Common myeloid progenitor, CD34-positive (primary cell): Measurements from ENCODE around the gene EXT2.

Experiments
- CTCF ChIA-PET: fragments of 350-600 bp; sonication (Branson Sonifier 250); formaldehyde crosslinking; loops from one replicate; lab custom pipeline; 2021; ENCODE audit warnings: antibody characterized with exemption; lab: Charles Lee
- POLR2A ChIA-PET: fragments of 350-600 bp; sonication (Branson Sonifier 250); formaldehyde crosslinking; loops from one replicate; lab custom pipeline; 2021; ENCODE audit warnings: antibody characterized with exemption; lab: Charles Lee
- DNase-seq, 3 donors: peaks; one replicate each; pipeline versions ENCODE4 v3.0.0 to v3.0.0-alpha.2; 2013
- H3K27ac ChIP-seq, 2 experiments: 1 replicate in 1 of 2; 2 replicates in 1 of 2; pipeline ENCODE4 v1.7.0; 2013; ENCODE audit warnings: inconsistent platforms in 2 of 2, low read length in 2 of 2, mild to moderate bottlenecking in 2 of 2, low read depth in 1 of 2, moderate library complexity in 1 of 2; ENCODE audit not compliant: severe bottlenecking in 2 of 2, insufficient read depth in 1 of 2, poor library complexity in 1 of 2
- H3K27me3 ChIP-seq, 5 experiments: replicated peaks in 2 of 5; 1 replicate in 3 of 5; 2 replicates in 2 of 5; pipeline versions ENCODE4 v1.6.1 to v1.7.0; 2013; ENCODE audit warnings: low read length in 4 of 5, mild to moderate bottlenecking in 2 of 5, moderate library complexity in 2 of 5, inconsistent platforms in 1 of 5; ENCODE audit not compliant: insufficient read depth in 5 of 5, control insufficient read depth in 4 of 5
- H3K36me3 ChIP-seq, 4 experiments: 1 replicate in 2 of 4; 2 replicates in 2 of 4; pipeline versions ENCODE4 v1.6.1 to v1.7.0; 2013; ENCODE audit warnings: low read length in 3 of 4, control low read depth in 1 of 4, mild to moderate bottlenecking in 1 of 4; ENCODE audit not compliant: control insufficient read depth in 4 of 4, insufficient read depth in 4 of 4
- H3K4me1 ChIP-seq, 4 experiments: 1 replicate in 3 of 4; 2 replicates in 1 of 4; pipeline versions ENCODE4 v1.6.1 to v1.7.1; 2013; ENCODE audit warnings: low read length in 3 of 4, mild to moderate bottlenecking in 3 of 4, control low read depth in 1 of 4, inconsistent platforms in 1 of 4, moderate library complexity in 1 of 4; ENCODE audit not compliant: control insufficient read depth in 4 of 4, insufficient read depth in 4 of 4; ENCODE audit errors: control extremely low read depth in 1 of 4
- H3K4me3 ChIP-seq, 7 experiments: 1 replicate in 4 of 7; 2 replicates in 3 of 7; pipeline versions ENCODE4 v1.5.1 to v1.7.0; 2013; ENCODE audit warnings: mild to moderate bottlenecking in 7 of 7, low read length in 6 of 7, moderate library complexity in 6 of 7, inconsistent platforms in 2 of 7, low read depth in 2 of 7, control low read depth in 1 of 7; ENCODE audit not compliant: insufficient read depth in 4 of 7, control insufficient read depth in 1 of 7; ENCODE audit errors: extremely low read depth in 1 of 7
- H3K9me3 ChIP-seq, 5 experiments: 1 replicate in 4 of 5; 2 replicates in 1 of 5; pipeline versions ENCODE4 v1.6.1 to v1.7.1; 2013; ENCODE audit warnings: low read length in 4 of 5, mild to moderate bottlenecking in 2 of 5, inconsistent platforms in 1 of 5, low read depth in 1 of 5, moderate library complexity in 1 of 5; ENCODE audit not compliant: control insufficient read depth in 4 of 5, insufficient read depth in 2 of 5; ENCODE audit errors: control extremely low read depth in 1 of 5
- WGBS: methylation state at CpG from one replicate; pipeline ENCODE4 v1.1.5; 2013; ENCODE audit not compliant: insufficient coverage; 5-methylcytosine and 5-hydroxymethylcytosine counted together

The EXT2 gene

GRCh38 chr11:44281151-44281550, 185.7 kb downstream of the EXT2 start:
- ChIA-PET POLR2A (interaction anchor here (0.6 kb wide), 1 partner anchor 361 kb away, joined by 3 read pairs; no protein-coding TSS in a partner anchor), CTCF (interaction anchor here (0.9 to 1.0 kb wide), 3 partner anchors 243 to 259 kb away, joined by 3 to 4 read pairs (median 3); no protein-coding TSS in a partner anchor)
- no peaks in the 10 kb centered on the region for H3K36me3 ChIP-seq
- H3K4me1 ChIP-seq = no peaks in the 10 kb centered on the region
- peaks cover 0 to 6% (median 0%) of the 10 kb centered on the region in 5 experiments for H3K27me3 ChIP-seq
- DNase-seq = no peak
- no peak overlapping the region for H3K4me3 ChIP-seq
- WGBS = 93% methylated on average over 4 of the region's 9 CpGs
- H3K9me3 ChIP-seq = no peaks in the 10 kb centered on the region
- H3K27ac ChIP-seq = no peak overlapping the region

- Histone ChIP-seq H3K27me3 (peaks cover 0 to 6% (median 0%) of the 10 kb centered on the region in 5 experiments), H3K27ac (no peak overlapping the region), H3K4me3 (no peak overlapping the region), H3K4me1 (no peaks in the 10 kb centered on the region), H3K36me3 (no peaks in the 10 kb centered on the region), H3K9me3 (no peaks in the 10 kb centered on the region)
- POLR2A ChIA-PET = no interaction called here
- CTCF ChIA-PET = no interaction called here
- DNase-seq = no peak
- WGBS = 97% methylated on average over 3 of the region's 5 CpGs
These were observed 187.1 kb downstream of the EXT2 start for GRCh38 chr11:44282620-44283019.

GRCh38 chr11:44285756-44286155, 190.3 kb downstream of the EXT2 start:
- ChIA-PET POLR2A (no interaction called here), CTCF (interaction anchor here (0.9 to 4.4 kb wide), 8 partner anchors 8 to 254 kb away, joined by 3 to 24 read pairs (median 4); no protein-coding TSS in a partner anchor)
- H3K9me3 ChIP-seq = no peaks in the 10 kb centered on the region
- DNase-seq = no peak
- no peaks in the 10 kb centered on the region for H3K36me3 ChIP-seq
- H3K27me3 ChIP-seq = peaks cover 0 to 16% (median 6%) of the 10 kb centered on the region in 5 experiments
- 100% methylated on average over 2 of the region's 2 CpGs for whole genome bisulfite sequencing
- no peak overlapping the region for H3K27ac ChIP-seq
- H3K4me1 ChIP-seq = no peaks in the 10 kb centered on the region
- no peak overlapping the region for H3K4me3 ChIP-seq

DNA sequence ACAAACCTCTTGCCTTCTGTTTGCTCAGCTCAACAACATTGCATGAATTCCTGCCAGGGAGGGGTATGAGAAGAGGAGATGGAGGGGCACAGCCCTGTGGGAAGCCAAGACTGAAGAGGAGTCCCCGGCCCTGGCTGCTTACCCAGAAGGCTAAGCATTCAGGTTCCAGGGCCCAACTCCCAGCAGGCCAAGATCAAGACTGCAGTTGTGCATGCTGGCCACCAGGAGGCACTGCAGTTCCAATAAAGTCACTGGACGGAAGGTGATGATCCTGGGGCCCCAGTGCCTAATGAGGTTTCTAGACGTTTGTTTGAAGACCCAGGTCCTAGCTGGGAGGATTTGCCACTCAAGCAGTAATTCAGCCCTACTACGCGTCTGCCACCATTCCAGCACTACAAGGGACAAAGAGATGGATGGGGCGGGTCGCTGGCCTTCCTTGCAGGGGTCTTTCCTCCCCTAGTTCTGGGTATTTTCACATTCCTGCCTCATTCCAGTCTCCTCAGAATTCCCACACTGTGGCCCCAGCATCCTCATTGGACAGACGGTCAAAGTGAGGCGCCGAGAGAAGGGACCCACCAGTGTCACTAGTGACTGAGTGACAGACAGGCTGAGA, 190.9 kb downstream of the EXT2 start:
- 80% methylated on average over 6 of the region's 10 CpGs for WGBS
- Histone ChIP-seq H3K9me3 (no peaks in the 10 kb centered on the region), H3K27me3 (peaks cover 0 to 18% (median 6%) of the 10 kb centered on the region in 5 experiments), H3K4me1 (no peaks in the 10 kb centered on the region), H3K27ac (no peak overlapping the region), H3K4me3 (no peak overlapping the region), H3K36me3 (no peaks in the 10 kb centered on the region)
- CTCF ChIA-PET = interaction anchor here (0.9 to 4.4 kb wide), 11 partner anchors 8 to 260 kb away, joined by 3 to 24 read pairs (median 3); no protein-coding TSS in a partner anchor
- DNase-seq = peak; percentile 68 to 77 (median 71)
- POLR2A ChIA-PET = no interaction called here

DNA sequence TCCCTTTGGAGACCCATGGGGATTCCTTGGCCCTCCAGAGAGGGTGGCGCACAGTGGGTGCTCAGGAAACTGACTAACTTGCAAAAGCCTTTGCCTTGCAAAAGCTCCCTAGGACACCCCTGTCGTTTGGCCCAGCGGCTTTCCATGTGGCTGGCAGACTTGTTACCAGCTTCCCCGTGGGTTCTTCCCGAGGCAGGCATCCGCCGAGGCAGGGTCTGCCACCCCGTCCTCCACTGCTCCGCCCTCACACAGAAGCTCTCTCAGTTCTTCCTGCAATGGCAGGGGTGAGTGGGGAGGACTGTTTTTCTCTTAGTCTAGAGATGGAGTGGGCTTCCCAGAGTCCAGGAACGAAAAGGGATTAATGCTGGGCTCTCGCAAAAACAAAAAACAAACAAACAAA, 191.4 kb downstream of the EXT2 start:
- H3K36me3 ChIP-seq = no peaks in the 10 kb centered on the region
- H3K4me3 ChIP-seq = no peak overlapping the region
- H3K27ac ChIP-seq = no peak overlapping the region
- CTCF ChIA-PET = interaction anchor here (0.9 to 4.4 kb wide), 7 partner anchors 8 to 260 kb away, joined by 3 to 24 read pairs (median 4); no protein-coding TSS in a partner anchor
- peaks cover 0 to 18% (median 6%) of the 10 kb centered on the region in 5 experiments for H3K27me3 ChIP-seq
- DNase-seq = no peak
- H3K9me3 ChIP-seq = no peaks in the 10 kb centered on the region
- WGBS = 84% methylated on average over 9 of the region's 11 CpGs
- no peaks in the 10 kb centered on the region for H3K4me1 ChIP-seq
- POLR2A ChIA-PET = no interaction called here

DNA sequence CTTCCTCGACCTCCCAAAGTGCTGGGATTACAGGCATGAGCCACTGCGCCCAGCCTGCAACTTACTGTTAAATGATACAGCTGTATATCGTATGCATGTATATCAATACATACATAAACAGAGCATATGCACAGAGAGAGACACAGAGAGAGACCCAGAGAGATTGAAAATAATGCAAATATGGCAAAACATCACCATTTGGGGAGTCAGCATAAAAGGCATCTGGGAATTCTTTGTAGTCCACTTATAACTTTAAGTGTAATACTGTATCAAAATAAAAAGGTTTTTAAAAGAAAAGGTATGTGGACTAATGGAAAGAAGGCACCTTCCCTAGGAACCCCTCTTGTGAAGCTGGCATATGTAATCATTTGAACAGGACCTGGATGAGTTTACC, 192.7 kb downstream of the EXT2 start:
- no peaks in the 10 kb centered on the region for H3K36me3 ChIP-seq
- no peaks in the 10 kb centered on the region for H3K4me1 ChIP-seq
- H3K27ac ChIP-seq = no peak overlapping the region
- ChIA-PET POLR2A (interaction anchor here (0.6 kb wide), 1 partner anchor 161 kb away, joined by 3 read pairs; no protein-coding TSS in a partner anchor), CTCF (interaction anchor here (0.9 to 4.4 kb wide), 4 partner anchors 11 to 252 kb away, joined by 3 to 24 read pairs (median 6); no protein-coding TSS in a partner anchor)
- H3K27me3 ChIP-seq = peaks cover 0 to 18% (median 4%) of the 10 kb centered on the region in 5 experiments
- H3K4me3 ChIP-seq = no peak overlapping the region
- no peak for DNase-seq
- H3K9me3 ChIP-seq = no peaks in the 10 kb centered on the region
- WGBS = no CpG with 5 or more reads among the region's 3 CpGs

DNA sequence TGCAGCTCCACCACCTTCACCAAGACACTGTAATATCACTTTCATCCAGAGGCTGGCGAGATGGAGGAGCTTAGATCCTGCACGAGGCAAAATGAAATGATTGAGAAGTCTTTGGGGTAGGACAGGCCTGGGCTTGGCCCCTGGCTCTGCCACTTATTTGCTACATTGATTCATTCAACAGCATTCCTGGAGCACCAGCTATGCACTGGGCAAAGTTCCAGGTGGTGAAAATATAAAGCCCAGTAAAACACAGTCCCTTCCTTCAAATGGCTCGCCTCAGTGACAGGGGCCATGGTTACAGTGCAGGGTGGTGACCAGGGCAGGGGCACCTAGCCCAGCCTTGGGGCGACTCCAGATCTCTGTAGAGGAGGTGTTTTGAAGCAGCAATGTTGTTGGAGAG, 194.7 kb downstream of the EXT2 start:
- H3K27me3 ChIP-seq = peaks cover 0 to 18% (median 4%) of the 10 kb centered on the region in 5 experiments
- no peaks in the 10 kb centered on the region for H3K4me1 ChIP-seq
- H3K4me3 ChIP-seq = no peak overlapping the region
- WGBS = 87% methylated on average over 3 of the region's 4 CpGs
- ChIA-PET POLR2A (no interaction called here), CTCF (interaction anchor here (1.6 kb wide), 1 partner anchor 248 kb away, joined by 5 read pairs; no protein-coding TSS in a partner anchor)
- H3K27ac ChIP-seq = no peak overlapping the region
- no peaks in the 10 kb centered on the region for H3K9me3 ChIP-seq
- no peak for DNase-seq
- H3K36me3 ChIP-seq = no peaks in the 10 kb centered on the region
